Upper lobe of left lung (tissue), 4 donors: ENCODE data around the gene ADGRD1.

Experiments
- CTCF ChIP-seq, 6 experiments: fragments of 450-650 bp in 4 of 6; fragments of 200-600 bp in 2 of 6; sonication (generic) in 2 of 6; IDR thresholded peaks; one replicate each; pipeline ENCODE4 v1.5.1; 2016 to 2019; ENCODE audit warnings: antibody characterized with exemption in 6 of 6
- EP300 ChIP-seq, 4 donors: sonication (generic); formaldehyde crosslinking; IDR thresholded peaks; one replicate each; pipeline ENCODE4 v1.5.1; 2017; ENCODE audit warnings: antibody characterized with exemption in 4 of 4, control low read depth in 2 of 4
- POLR2A ChIP-seq, 4 donors: fragments of 450-650 bp; IDR thresholded peaks; one replicate each; pipeline ENCODE4 v1.5.1; 2016 to 2017; ENCODE audit warnings: antibody characterized with exemption in 4 of 4, mild to moderate bottlenecking in 2 of 4
- POLR2AphosphoS5 ChIP-seq, 2 donors: sonication (generic); formaldehyde crosslinking; IDR thresholded peaks; one replicate each; pipeline ENCODE4 v1.5.1; 2017; ENCODE audit warnings: antibody characterized with exemption in 2 of 2

GRCh38 chr12:130976171-130976720 is 22.5 kb downstream of the ADGRD1 start:
- TF ChIP-seq POLR2AphosphoS5 (IDR thresholded peaks at IDR 0.05) = no peak
- TF ChIP-seq POLR2A (IDR thresholded peaks at IDR 0.05) = no peak
- no peak for TF ChIP-seq CTCF (IDR thresholded peaks at IDR 0.05)
- no peak for TF ChIP-seq EP300 (IDR thresholded peaks at IDR 0.05)
